SH-SY5Y (cell line): Measurements from ENCODE around the gene PLEKHB1.

Experiments used
- GATA2 ChIP-seq: IDR thresholded peaks from 2 replicates; pipeline ENCODE4 v1.6.1; 2011; ENCODE audit warnings: mild to moderate bottlenecking, low read depth, low read length
- GATA3 ChIP-seq: IDR thresholded peaks from 2 replicates; pipeline ENCODE4 v1.6.1; 2011; ENCODE audit warnings: low read depth, mild to moderate bottlenecking, low read length, moderate library complexity

GRCh38 chr11:73614591-73614990, 31.8 kb upstream of the PLEKHB1 start:
- TF ChIP-seq GATA2 (no peak), GATA3 (no peak)
